Activated CD4-positive, alpha-beta T cell treated with anti-CD3 and anti-CD28 coated beads, Interleukin-2, amount 10 ng/mL, durations not matched to agents 24 days and 14 days (primary cell): ENCODE results near the gene RAB24. TPM values are rescaled to one million over a fixed set of nuclear protein-coding genes. Genes with fewer than 3 reads are reported as not detected.

Source experiments
- DNase-seq: peaks from one replicate; pipeline ENCODE4 v3.0.0; 2022
- H3K27ac Mint-ChIP-seq: one replicate; pipeline ENCODE4 v1.8.0; 2022; ENCODE audit warnings: mild to moderate bottlenecking, mixed read lengths
- H3K27me3 Mint-ChIP-seq: one replicate; pipeline ENCODE4 v1.8.0; 2022; ENCODE audit warnings: mixed read lengths
- H3K36me3 Mint-ChIP-seq: one replicate; pipeline ENCODE4 v1.8.0; 2022; ENCODE audit warnings: low read depth, mild to moderate bottlenecking, mixed read lengths
- H3K4me1 Mint-ChIP-seq: one replicate; pipeline ENCODE4 v1.8.0; 2021; ENCODE audit warnings: mixed read lengths
- H3K4me3 Mint-ChIP-seq: one replicate; pipeline ENCODE4 v1.8.0; 2022; ENCODE audit warnings: mild to moderate bottlenecking, moderate library complexity, mixed read lengths
- H3K9me3 Mint-ChIP-seq: one replicate; pipeline ENCODE4 v1.8.0; 2021; ENCODE audit warnings: mixed read lengths
- intact Hi-C: fragments of 100-400 bp; cut with micrococcal nuclease; formaldehyde crosslinking; loops from one replicate; pipeline ENCODE4 v1.15.1; 2023
- total RNA-seq: library from RNA; stranded (reverse); gene quantifications from 2 replicates; pipeline ENCODE4 v1.2.3, GENCODE V29; 2022

Gene RAB24
- total RNA-seq, 1 donor from 2014 or later = 18.3 TPM

DNA sequence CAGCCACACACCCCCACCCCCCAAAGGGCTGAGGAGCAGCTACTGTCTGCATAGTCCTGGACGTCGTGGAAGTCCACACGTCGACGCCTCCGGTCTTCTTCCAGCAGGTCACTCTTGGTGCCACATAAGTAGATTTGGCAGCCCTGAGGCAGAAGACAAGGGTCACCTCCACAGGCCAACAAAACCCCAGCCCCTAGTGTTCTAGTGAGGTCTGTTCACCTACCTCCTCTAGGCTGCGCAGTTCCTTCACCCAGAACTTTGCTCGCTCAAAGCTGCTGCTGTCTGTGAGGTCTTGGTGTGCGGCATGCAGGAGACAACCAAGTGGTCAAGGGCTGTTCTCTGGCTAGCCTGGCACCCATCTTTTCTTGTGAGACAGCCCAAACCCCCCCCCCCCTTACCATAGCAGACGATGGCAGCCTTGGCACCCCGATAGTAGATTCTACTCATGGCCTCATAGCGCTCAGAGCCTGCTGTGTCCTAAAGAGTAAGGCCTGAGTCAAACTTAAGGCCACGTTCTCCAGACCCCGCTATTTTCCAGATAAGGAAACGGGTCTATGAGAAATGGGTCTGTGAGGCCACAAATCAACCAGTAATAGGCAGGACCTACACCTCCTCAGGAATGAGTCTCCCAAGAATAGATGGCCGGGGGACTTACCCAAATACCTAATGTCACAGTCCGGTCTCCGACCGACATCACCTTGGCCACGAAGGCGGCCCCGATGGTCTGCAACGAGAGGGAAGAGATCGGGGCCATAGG, 987 bp downstream of the RAB24 start:
- H3K4me3 Mint-ChIP-seq = peak overlapping the region; percentile 98
- H3K27me3 Mint-ChIP-seq = no peaks in the 10 kb centered on the region
- intact Hi-C loops = loop anchor here (1.0 to 2.0 kb wide), 3 partner anchors 10 to 190 kb away; no protein-coding TSS in a partner anchor
- H3K4me1 Mint-ChIP-seq = peaks cover 61% of the 10 kb centered on the region
- H3K36me3 Mint-ChIP-seq = peaks cover 52% of the 10 kb centered on the region
- peak overlapping the region; percentile 82 for H3K27ac Mint-ChIP-seq
- DNase-seq = peak; percentile 69
- H3K9me3 Mint-ChIP-seq = no peaks in the 10 kb centered on the region

DNA sequence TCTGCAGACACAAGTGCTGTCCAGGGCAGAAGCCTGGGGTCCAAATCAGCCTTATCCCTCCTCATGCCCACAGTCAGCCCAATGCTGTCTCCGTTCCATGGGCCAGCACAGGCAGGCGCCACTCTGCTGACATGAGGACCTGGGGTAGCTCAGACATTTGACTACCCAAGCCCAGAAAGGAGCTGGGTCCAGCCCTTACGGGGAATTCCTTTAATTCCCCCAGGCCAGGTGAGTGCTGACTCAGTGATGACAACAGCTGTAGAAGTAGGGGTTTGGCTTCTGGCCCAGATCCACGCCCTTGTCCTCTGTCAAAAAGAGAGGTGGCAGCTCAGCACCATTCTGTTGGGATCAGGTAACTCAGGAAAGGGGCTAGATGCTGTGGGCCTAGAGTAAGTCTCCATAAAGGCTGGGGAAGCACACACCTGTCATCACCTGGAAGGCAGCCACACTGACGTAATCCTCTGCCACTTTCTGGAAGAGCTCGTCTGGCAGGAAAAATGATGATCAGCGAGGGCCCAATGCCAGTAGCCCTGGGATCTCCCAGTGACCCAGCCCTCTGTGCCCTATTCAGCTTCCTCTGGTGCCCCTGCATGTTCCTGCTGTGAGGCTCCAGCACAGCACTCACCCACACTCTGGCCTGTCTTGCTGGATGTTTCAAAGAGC, 1.9 kb downstream of the RAB24 start:
- Mint-ChIP-seq H3K4me1 (peaks cover 63% of the 10 kb centered on the region), H3K27ac (peak overlapping the region; percentile 85), H3K4me3 (peak overlapping the region; percentile 98), H3K9me3 (no peaks in the 10 kb centered on the region), H3K27me3 (no peaks in the 10 kb centered on the region), H3K36me3 (peaks cover 50% of the 10 kb centered on the region)
- peak; percentile 63 for DNase-seq
- intact Hi-C loops = loop anchor here (2.0 kb wide), 2 partner anchors 167 to 189 kb away; no protein-coding TSS in a partner anchor

DNA sequence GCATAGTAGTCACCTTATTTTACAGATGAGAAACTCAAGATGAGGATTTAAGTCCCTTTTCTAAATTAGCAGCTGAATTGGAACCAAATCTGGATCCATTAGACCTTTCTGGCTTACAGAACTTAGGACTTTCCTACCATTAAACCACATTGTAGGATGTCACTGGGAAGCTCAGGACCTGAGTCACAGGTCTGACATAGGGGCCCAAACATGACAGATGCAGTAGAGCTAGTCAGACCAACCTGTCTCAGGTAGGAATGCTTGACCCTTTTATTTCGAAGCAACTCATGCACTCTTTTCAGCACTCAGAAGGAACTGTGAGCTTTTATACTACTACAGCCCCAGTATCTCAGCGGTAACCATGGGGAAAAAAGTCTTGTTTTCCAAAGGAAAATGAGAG, 2.6 kb downstream of the RAB24 start:
- Mint-ChIP-seq H3K4me1 (peaks cover 66% of the 10 kb centered on the region), H3K27me3 (no peaks in the 10 kb centered on the region), H3K27ac (peak overlapping the region; percentile 85), H3K4me3 (peak overlapping the region; percentile 70), H3K9me3 (no peaks in the 10 kb centered on the region), H3K36me3 (peaks cover 48% of the 10 kb centered on the region)
- DNase-seq = no peak
- intact Hi-C loops = no loop called here

DNA sequence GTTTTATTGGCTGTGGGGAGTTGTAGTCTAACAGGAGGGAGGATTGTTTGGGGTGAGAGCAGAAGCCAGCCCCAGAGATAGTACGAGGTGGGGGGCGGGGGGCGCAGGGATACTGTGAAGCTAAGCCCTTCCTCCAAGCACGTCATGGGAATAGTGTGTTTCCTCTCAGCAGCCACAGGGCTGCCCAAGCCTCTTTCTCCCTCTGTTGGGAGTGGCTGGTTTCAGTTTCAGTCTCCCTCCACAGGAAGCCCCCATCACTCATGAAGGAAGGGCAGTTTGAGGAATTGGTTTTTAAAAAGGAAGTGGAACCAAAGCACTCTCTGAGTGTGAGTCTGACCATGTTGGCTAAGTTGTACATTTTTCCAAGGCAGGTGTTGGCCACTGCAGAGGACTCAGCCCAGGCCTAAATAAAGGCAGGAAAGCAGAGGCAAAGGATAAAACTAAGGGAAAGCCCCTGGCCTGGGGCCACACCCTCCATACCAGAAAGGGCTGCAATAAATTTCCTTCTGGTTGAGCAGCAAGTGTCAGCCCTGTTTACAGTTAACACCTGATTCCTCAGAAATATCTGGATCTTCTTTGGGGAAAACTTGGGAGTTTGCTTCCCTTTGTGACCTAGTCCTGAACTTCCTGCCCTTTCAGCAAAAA, 3.2 kb downstream of the RAB24 start:
- peaks cover 66% of the 10 kb centered on the region for H3K4me1 Mint-ChIP-seq
- H3K4me3 Mint-ChIP-seq = peak overlapping the region; percentile 70
- H3K9me3 Mint-ChIP-seq = no peaks in the 10 kb centered on the region
- no peaks in the 10 kb centered on the region for H3K27me3 Mint-ChIP-seq
- peak overlapping the region; percentile 85 for H3K27ac Mint-ChIP-seq
- peaks cover 48% of the 10 kb centered on the region for H3K36me3 Mint-ChIP-seq
- peak; percentile 92 for DNase-seq
- intact Hi-C loops = no loop called here

DNA sequence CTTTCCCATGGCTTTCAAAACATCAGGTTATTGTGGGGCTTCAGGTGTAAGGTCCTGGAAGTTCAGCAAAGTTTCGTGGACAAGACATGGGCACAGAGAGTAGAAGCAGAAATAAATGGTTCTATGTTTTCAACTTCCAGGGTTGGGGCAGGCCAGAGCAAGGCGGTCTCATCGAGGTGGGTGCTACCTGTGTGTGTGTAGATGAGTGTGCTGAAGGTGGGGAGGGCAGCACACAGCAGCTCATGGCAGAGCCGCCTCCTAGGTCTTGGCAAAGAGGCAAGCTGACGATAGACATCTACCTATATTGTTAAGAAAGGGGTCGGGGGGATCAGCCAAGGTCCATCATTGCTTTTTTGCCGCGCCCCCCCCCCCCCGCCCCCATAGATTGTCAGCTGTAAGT, 3.8 kb downstream of the RAB24 start:
- intact Hi-C loops = no loop called here
- H3K36me3 Mint-ChIP-seq = peaks cover 48% of the 10 kb centered on the region

DNA sequence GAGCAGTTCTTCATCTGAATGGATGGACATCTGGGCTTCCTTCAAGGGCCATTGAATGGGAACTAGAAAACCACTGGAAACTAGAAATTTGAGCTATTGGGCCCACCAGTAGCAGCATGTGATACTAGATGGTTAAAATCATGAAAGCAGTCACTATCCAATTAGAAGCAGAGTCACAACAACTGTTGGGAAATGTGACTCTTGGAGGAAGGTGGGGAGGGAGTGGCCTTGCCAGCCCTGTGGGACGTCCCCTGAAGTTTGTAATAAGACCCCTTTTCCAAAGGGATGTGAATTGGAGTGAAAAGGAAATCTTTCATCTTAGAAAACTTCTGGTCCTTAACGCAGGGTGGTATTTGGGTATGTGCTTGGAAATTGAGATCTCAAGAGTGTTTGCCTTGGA, 5.6 kb downstream of the RAB24 start:
- Mint-ChIP-seq H3K36me3 (peaks cover 51% of the 10 kb centered on the region), H3K27me3 (no peaks in the 10 kb centered on the region), H3K9me3 (no peaks in the 10 kb centered on the region), H3K4me1 (peaks cover 56% of the 10 kb centered on the region), H3K4me3 (no peak overlapping the region), H3K27ac (no peak overlapping the region)
- intact Hi-C loops = no loop called here
- no peak for DNase-seq

More for the DNA sequence above, 3.8 kb downstream of the RAB24 start:
- Mint-ChIP-seq H3K4me1 (peaks cover 61% of the 10 kb centered on the region), H3K27me3 (no peaks in the 10 kb centered on the region), H3K9me3 (no peaks in the 10 kb centered on the region), H3K4me3 (peak overlapping the region; percentile 12), H3K27ac (peak overlapping the region; percentile 48)
- no peak for DNase-seq

DNA sequence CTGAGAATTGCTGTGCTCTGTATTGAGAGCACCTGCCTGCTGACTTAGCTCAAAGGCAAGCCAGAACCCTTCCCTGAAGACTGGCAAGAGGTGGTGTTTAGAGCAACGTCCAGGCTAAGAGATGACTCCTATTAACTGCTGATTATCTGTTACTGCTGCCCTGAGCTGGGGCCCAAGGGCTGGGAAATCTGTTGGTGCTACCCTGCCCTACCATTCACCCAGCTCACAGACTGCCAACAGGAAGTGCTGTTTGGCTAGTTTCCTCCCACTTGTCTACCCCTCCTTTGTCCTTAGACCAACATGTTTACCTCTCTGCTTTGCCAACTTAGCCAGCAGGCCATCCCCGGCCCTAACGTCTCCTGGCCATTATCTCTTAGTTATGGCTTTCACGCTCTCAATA, 6.9 kb downstream of the RAB24 start:
- H3K9me3 Mint-ChIP-seq = no peaks in the 10 kb centered on the region
- H3K4me3 Mint-ChIP-seq = peak overlapping the region; percentile 26
- H3K27ac Mint-ChIP-seq = peak overlapping the region; percentile 67
- peak; percentile 61 for DNase-seq
- intact Hi-C loops = no loop called here
- peaks cover 44% of the 10 kb centered on the region for H3K4me1 Mint-ChIP-seq
- peaks cover 58% of the 10 kb centered on the region for H3K36me3 Mint-ChIP-seq
- H3K27me3 Mint-ChIP-seq = no peaks in the 10 kb centered on the region

DNA sequence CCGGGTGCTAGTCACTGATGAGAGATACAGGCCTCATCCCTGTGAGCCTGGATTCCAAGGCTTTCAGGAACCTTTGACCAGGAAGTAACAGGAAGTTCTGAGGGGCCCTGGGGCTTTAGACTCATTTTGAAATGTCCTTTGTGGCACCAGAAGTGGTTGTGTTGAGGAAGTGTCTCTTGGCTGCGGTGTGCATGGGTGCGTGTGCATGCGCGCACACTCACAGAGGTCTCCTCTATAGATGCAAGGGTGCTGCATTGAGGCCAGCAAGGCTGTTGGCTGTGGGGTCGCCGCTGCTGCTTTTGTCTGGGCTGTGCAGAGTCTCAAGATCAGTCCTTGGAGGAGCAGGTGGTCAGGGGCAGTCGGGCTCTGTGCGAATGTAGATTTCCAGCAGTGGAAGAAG, 7.6 kb downstream of the RAB24 start:
- no peaks in the 10 kb centered on the region for H3K27me3 Mint-ChIP-seq
- DNase-seq = no peak
- H3K36me3 Mint-ChIP-seq = peaks cover 55% of the 10 kb centered on the region
- H3K9me3 Mint-ChIP-seq = no peaks in the 10 kb centered on the region
- H3K4me3 Mint-ChIP-seq = peak overlapping the region; percentile 26
- H3K4me1 Mint-ChIP-seq = peaks cover 39% of the 10 kb centered on the region
- intact Hi-C loops = no loop called here
- H3K27ac Mint-ChIP-seq = peak overlapping the region; percentile 67

DNA sequence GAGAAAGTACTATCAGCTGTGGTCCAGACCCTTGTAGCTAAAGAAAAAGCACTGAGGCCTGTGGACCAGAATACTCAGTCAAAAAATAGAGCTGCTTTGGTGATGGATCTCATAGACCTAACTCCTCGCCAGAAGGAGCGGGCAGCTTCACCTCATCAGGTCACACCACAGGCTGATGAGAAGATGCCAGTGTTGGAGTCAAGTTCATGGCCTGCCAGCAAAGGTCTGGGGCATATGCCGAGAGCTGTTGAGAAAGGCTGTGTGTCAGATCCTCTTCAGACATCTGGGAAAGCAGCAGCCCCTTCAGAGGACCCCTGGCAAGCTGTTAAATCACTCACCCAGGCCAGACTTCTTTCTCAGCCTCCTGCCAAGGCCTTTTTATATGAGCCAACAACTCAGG, 8.9 kb downstream of the RAB24 start:
- Mint-ChIP-seq H3K4me1 (peaks cover 29% of the 10 kb centered on the region), H3K9me3 (no peaks in the 10 kb centered on the region), H3K36me3 (peaks cover 50% of the 10 kb centered on the region), H3K4me3 (no peak overlapping the region), H3K27me3 (no peaks in the 10 kb centered on the region), H3K27ac (peak overlapping the region; percentile 20)
- intact Hi-C loops = no loop called here
- DNase-seq = no peak

DNA sequence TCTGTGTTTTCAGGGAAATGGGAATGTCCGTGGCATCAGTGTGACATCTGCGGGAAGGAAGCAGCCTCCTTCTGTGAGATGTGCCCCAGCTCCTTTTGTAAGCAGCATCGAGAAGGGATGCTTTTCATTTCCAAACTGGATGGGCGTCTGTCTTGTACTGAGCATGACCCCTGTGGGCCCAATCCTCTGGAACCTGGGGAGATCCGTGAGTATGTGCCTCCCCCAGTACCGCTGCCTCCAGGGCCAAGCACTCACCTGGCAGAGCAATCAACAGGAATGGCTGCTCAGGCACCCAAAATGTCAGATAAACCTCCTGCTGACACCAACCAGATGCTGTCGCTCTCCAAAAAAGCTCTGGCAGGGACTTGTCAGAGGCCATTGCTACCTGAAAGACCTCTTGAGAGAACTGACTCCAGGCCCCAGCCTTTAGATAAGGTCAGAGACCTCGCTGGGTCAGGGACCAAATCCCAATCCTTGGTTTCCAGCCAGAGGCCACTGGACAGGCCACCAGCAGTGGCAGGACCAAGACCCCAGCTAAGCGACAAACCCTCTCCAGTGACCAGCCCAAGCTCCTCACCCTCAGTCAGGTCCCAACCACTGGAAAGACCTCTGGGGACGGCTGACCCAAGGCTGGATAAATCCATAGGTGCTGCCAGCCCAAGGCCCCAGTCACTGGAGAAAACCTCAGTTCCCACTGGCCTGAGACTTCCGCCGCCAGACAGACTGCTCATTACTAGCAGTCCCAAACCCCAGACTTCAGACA, 9.5 kb downstream of the RAB24 start:
- intact Hi-C loops = no loop called here
- Mint-ChIP-seq H3K27ac (no peak overlapping the region), H3K36me3 (peaks cover 54% of the 10 kb centered on the region), H3K4me1 (peaks cover 23% of the 10 kb centered on the region), H3K27me3 (no peaks in the 10 kb centered on the region), H3K4me3 (no peak overlapping the region), H3K9me3 (no peaks in the 10 kb centered on the region)
- no peak for DNase-seq

DNA sequence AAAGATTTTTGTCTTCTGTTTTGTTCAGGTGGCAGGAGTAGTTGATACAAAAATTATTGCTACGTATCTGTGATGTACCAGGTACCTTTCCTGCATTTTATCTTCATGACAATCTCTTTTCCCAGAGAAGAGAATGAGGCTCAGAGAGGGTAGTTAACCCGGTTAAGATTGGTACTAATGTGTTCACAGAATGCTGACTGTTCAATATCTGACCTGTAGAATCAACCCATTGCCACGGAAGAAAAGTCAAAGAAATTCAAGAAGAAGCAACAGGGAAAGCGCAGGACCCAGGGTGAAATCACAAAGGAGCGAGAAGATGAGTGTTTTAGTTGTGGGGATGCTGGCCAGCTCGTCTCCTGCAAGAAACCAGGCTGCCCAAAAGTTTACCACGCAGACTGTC, 11.8 kb downstream of the RAB24 start:
- no peaks in the 10 kb centered on the region for H3K9me3 Mint-ChIP-seq
- peaks cover 15% of the 10 kb centered on the region for H3K4me1 Mint-ChIP-seq
- no peak for DNase-seq
- H3K4me3 Mint-ChIP-seq = no peak overlapping the region
- intact Hi-C loops = no loop called here
- peaks cover 58% of the 10 kb centered on the region for H3K36me3 Mint-ChIP-seq
- H3K27ac Mint-ChIP-seq = no peak overlapping the region
- no peaks in the 10 kb centered on the region for H3K27me3 Mint-ChIP-seq

DNA sequence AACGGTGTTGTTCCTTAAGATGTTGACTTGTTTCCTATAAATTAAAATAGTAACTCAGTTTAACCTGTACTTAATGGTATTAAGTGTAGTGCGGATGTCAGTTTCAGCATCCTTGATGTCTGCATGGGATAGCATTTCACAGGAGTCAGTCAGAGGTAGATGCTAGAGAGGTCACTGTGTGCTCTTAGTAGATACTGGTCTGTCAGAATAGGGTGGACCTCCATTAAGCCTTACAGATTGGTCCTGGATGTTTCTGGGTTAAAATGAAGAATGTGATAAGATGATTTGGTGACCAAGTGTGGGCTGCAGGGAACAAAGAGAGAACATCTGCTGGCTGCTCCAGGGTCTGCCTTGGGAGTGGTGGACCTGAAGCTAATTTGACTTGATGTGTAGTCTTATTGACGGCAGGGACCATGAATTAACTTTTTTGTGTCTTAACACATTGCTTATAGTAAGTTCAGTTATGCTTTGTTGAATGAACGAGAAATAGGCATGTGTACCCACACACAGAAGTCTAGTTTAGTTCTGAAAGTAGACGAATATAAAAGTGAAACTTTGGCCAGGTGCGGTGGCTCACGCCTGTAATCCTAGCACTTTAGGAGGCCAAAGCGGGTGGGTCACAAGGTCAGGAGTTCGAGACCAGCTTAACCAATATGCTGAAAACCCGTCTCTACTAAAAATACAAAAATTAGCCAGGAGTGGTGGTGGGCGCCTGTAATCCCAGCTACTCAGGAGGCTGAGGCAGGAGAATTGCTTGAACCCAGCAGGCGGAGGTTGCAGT, 12.5 kb downstream of the RAB24 start:
- no peak overlapping the region for H3K4me3 Mint-ChIP-seq
- no peaks in the 10 kb centered on the region for H3K9me3 Mint-ChIP-seq
- no peak for DNase-seq
- intact Hi-C loops = no loop called here
- peaks cover 10% of the 10 kb centered on the region for H3K4me1 Mint-ChIP-seq
- H3K27me3 Mint-ChIP-seq = no peaks in the 10 kb centered on the region
- H3K36me3 Mint-ChIP-seq = peaks cover 56% of the 10 kb centered on the region
- no peak overlapping the region for H3K27ac Mint-ChIP-seq

DNA sequence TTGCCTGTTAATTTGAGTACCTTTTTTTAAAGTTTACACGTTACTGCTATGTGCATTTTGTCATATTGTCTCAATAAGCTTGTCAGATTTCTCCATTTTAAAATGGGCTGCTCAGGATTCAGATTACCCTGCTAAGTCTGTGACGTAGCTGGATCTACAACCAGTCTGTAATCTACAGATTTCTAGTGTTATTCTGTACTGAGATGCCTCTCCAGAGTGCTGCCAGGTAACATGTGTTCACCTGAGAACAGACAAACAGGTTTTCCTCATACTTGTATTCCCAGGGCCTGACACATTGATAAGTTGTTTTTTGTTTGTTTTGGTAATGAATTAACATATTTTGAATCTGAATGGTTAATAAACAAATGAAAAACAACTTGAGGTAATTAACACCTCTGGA, 15.3 kb downstream of the RAB24 start:
- H3K4me1 Mint-ChIP-seq = peaks cover 2% of the 10 kb centered on the region
- no peak overlapping the region for H3K4me3 Mint-ChIP-seq
- no peak overlapping the region for H3K27ac Mint-ChIP-seq
- no peaks in the 10 kb centered on the region for H3K27me3 Mint-ChIP-seq
- H3K9me3 Mint-ChIP-seq = no peaks in the 10 kb centered on the region
- DNase-seq = no peak
- H3K36me3 Mint-ChIP-seq = peaks cover 47% of the 10 kb centered on the region
- intact Hi-C loops = no loop called here
